AG04450 (cell line): ENCODE results near the gene STRIT1. TPM values are rescaled to one million over a fixed set of nuclear protein-coding genes. Genes with fewer than 3 reads are reported as not detected.
A peak's percentile ranks its signal among the peaks of the same experiment; 100 is the strongest.

Experiments used
- CTCF ChIA-PET: fragments of 300-600, 350-600 bp; formaldehyde crosslinking; extraction: SDS; loops from one replicate; lab custom pipeline; 2022; ENCODE audit warnings: antibody characterized with exemption, inconsistent platforms; lab: Charles Lee
- POLR2A ChIA-PET: fragments of 350-600 bp; formaldehyde crosslinking; extraction: SDS; loops from one replicate; lab custom pipeline; 2021; ENCODE audit warnings: antibody characterized with exemption, inconsistent platforms; lab: Yijun Ruan, JAX
- DNase-seq: peaks from one replicate; pipeline ENCODE4 v3.0.0-alpha.2; 2011; ENCODE audit warnings: low read depth, low spot score
- H3K27ac ChIP-seq: one replicate; pipeline ENCODE4 v1.5.1; 2012; ENCODE audit warnings: low read depth, low read length, control low read depth
- H3K27me3 ChIP-seq: one replicate; pipeline ENCODE4 v1.6.0; 2012; ENCODE audit warnings: low read length; ENCODE audit not compliant: control insufficient read depth, insufficient read depth
- H3K4me3 ChIP-seq: 2 replicates; pipeline ENCODE4 v1.5.1; 2011; ENCODE audit warnings: mild to moderate bottlenecking, low read depth, low read length, control low read depth
- H3K9me3 ChIP-seq: 2 replicates; pipeline ENCODE4 v1.5.1; 2012; ENCODE audit warnings: low read length; ENCODE audit not compliant: control insufficient read depth, insufficient read depth
- CTCF ChIP-seq: IDR thresholded peaks from 2 replicates; pipeline ENCODE4 v1.5.1; 2011; ENCODE audit warnings: low read depth, low read length, control low read depth, inconsistent platforms
- polyA plus RNA-seq: library from polyadenylated mRNA; depleted of rRNA; stranded (reverse); fragments of >200 nt; gene quantifications from 2 replicates; pipeline ENCODE4 v1.2.3, GENCODE V29; 2011

STRIT1 gene
- polyA plus RNA-seq, 1 experiment: not detected

DNA sequence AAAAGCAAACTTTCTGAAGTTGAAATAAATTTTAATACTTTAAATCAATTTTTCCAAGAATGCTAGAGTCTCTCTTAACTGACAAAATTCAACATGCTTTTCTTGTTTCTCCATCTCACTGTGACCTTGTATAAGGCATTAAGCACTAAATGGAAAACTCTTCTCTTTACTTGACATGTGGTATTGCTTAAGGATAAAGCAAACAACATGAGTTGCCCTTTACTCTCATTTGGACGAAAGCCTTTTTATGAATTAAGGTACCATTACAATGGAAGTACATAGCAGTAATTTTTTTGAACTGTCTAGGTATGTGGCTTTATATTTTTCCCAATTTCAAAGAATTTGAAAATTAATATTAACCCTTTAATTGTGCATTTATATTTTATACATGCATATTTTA is 1.4 kb downstream of the STRIT1 start:
- no peak for DNase-seq
- Histone ChIP-seq H3K9me3 (no peaks in the 10 kb centered on the region), H3K27ac (no peak overlapping the region), H3K27me3 (no peaks in the 10 kb centered on the region), H3K4me3 (no peak overlapping the region)
- ChIA-PET POLR2A (no interaction called here), CTCF (no interaction called here)
- TF ChIP-seq CTCF: no peak

DNA sequence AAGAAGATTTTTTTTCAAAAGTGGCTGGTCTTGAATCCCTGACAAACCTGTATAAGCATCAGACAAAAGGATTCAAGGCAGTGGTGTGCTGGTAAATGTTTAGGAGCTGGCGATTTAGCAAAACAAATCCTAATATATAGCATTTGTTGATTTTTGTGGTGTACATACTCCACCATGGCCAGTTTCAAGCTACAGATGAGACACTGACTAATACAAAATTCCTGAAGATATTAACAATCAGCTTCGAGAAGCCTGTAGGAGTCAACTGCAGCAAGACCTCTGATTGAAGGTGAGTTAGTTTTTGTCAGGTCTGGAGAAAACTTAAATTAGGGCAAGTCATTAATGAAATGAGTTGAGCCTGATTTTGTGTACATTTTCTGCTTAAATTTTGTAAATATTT is 6.7 kb downstream of the STRIT1 start:
- DNase-seq: no peak
- POLR2A ChIA-PET: no interaction called here
- no peaks in the 10 kb centered on the region for H3K9me3 ChIP-seq
- TF ChIP-seq CTCF: no peak
- CTCF ChIA-PET: interaction anchor here (0.6 to 1.2 kb wide), 2 partner anchors 36 to 96 kb away, joined by 5 read pairs; no protein-coding TSS in a partner anchor
- no peaks in the 10 kb centered on the region for H3K27me3 ChIP-seq
- H3K4me3 ChIP-seq: no peak overlapping the region
- no peak overlapping the region for H3K27ac ChIP-seq

- Histone ChIP-seq H3K27me3 (no peaks in the 10 kb centered on the region), H3K9me3 (no peaks in the 10 kb centered on the region), H3K27ac (no peak overlapping the region), H3K4me3 (no peak overlapping the region)
- ChIA-PET CTCF (interaction anchor here (1.2 kb wide), 1 partner anchor 37 kb away, joined by 5 read pairs; no protein-coding TSS in a partner anchor), POLR2A (no interaction called here)
- no peak for TF ChIP-seq CTCF
- no peak for DNase-seq
Observed at GRCh38 chr3:155285936-155286335, 7.5 kb downstream of the STRIT1 start.

- Histone ChIP-seq H3K27me3 (no peaks in the 10 kb centered on the region), H3K27ac (peak overlapping the region; percentile 52), H3K9me3 (no peaks in the 10 kb centered on the region), H3K4me3 (no peak overlapping the region)
- ChIA-PET POLR2A (no interaction called here), CTCF (no interaction called here)
- no peak for DNase-seq
- no peak for TF ChIP-seq CTCF
Observed at GRCh38 chr3:155283092-155284056, 10.1 kb downstream of the STRIT1 start.
